ENCODE data around the gene MATK.

MATK gene

DNA sequence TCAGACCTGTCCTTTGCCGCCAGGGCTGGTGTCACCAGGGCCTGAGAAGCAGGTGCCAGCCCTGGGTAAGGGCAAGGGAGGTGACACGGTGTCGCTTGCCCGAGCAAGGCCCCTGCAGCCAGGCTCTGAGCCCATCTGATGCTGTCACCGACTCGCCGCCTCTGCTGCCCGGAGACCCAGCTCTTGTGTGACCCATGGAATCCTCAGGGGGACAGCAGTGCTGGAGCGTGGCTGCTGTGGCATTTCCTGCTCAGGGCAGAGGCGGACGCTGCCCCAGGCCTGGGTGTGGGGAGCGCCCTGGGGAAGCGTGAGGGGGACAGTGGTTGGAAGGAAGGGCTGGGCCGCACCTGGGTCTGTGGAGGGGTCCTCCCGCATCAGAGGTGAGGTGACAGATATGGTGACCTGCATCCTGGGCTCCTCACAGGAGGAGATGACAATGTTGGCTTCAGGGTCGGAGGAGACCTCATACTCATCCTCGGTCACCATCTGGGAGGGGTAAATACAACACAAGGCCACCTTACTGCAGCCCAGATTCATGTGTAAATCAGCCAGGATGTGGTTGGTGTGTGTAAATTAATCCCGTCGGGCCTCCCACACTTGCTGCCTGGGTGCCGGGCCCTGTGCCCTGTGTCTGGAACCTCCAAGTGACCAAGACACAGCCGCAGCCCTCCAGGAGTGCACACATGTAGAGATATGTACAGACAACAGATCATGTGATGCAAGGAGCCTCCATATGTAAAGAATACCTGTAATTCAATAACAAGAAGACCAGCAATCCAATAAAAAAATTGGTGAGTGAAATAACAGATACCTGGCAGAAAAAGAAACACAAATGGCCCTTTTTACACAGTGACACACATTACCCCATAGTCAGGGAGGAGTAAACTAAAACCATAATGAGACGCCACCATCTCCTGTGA, 27.6 kb upstream of the MATK start:
- TF ChIP-seq, protein P1, sequence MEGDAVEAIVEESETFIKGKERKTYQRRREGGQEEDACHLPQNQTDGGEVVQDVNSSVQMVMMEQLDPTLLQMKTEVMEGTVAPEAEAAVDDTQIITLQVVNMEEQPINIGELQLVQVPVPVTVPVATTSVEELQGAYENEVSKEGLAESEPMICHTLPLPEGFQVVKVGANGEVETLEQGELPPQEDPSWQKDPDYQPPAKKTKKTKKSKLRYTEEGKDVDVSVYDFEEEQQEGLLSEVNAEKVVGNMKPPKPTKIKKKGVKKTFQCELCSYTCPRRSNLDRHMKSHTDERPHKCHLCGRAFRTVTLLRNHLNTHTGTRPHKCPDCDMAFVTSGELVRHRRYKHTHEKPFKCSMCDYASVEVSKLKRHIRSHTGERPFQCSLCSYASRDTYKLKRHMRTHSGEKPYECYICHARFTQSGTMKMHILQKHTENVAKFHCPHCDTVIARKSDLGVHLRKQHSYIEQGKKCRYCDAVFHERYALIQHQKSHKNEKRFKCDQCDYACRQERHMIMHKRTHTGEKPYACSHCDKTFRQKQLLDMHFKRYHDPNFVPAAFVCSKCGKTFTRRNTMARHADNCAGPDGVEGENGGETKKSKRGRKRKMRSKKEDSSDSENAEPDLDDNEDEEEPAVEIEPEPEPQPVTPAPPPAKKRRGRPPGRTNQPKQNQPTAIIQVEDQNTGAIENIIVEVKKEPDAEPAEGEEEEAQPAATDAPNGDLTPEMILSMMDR (IDR thresholded peaks at IDR 0.05), result no peak

GRCh38 chr19:3810708-3811355, 24.7 kb upstream of the MATK start:
- TF ChIP-seq, protein P1 (IDR thresholded peaks at IDR 0.05), result no peak

DNA sequence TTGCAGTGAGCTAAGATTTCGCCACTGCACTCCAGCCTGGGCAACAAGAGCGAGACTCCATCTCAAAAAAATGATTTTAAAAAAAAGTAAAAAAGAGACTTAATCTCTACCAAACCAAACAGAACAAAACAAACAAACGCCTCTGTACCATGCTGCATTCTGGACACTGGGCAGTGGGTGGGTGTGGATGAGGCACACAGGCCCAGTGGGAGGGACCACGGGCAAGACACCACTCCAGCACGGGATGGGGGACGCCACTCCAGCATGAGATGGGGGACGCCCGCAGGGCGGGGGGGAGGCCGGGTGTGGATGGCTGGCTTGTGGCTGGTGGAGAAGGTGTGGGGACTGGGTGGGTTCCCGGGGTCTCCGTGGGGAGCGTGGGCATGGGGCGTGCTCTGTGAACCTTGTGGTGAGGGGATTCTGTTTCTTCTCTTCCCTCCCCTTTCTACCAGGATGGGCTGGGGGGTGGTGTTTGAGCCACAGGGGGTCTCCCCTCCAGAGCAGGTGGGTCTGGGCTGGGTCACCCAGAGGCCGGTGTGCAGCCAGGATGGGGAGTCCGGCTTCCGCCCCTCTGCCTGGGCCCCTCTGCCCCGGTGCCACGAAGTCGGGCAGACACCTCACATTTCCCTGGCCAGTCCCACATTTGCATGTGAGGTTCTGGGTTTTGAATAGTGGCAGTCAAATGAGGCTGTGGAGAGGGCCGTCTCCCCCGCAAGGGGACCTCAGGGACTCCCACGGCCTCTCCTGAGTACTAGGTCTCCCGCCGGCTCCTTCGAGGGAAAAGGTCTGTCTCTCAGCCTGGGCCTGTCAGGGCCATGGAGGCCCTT, 23.9 kb upstream of the MATK start:
- TF ChIP-seq, protein P1 (IDR thresholded peaks at IDR 0.05), result no peak

GRCh38 chr19:3808420-3809143, 22.4 kb upstream of the MATK start:
- TF ChIP-seq, protein P1 (IDR thresholded peaks at IDR 0.05), result no peak

DNA sequence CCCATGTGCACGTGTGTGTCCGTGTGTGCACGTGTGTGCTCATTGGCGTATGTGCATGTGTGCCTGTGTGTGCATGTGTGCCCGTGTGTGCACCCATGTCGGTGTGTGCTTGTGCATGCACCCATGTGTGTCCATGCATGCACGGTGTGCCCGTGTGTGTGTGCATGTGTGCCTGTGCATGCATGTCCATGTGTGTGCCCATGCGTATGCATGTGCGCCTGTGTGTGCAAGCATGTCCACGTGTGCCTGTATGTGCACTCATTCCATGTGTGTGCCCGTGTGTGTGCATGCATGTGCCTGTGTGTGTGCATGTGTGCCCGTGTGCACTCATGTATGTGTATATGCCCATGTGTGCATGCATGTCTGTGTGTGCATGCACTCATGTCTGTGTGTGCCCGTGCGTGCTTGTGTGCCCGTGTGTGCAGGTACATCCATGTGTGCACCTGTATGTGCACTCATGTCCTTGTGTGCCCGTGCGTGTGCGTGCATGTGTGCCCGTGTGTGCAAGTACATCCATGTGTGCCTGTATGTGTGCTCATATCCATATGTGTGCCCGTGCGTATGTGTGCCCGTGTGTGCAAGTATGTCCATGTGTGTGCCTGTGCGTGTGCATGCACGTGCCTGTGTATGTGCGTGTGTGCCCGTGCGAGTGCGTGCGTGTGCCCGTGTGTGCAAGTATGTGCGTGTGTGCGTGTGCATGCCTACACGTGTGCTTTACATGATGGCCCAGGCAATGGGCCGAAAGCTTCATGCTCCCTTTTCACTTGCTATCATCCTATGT, 21.6 kb upstream of the MATK start:
- TF ChIP-seq, protein P1 (IDR thresholded peaks at IDR 0.05), result no peak

DNA sequence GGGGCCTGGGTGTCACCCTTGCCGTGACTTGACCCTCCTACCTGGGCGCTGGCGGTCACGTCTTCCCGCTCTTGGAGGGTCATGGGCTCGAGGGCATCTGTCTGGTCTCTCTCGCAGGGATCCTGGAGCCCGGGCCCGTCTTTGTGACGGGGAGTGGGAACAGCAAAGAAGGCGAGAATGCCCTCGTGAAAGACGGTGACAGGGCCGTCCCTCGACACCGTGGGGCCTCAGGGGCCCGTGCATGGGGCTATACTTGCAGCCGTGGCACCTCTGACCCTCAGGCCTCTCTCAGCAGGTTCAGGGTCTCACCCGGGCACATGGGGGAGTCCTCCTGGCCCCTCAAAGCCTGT, 20.9 kb upstream of the MATK start:
- TF ChIP-seq, protein P1 (IDR thresholded peaks at IDR 0.05), result no peak
